Measurements from ENCODE around the gene MSI1. TPM values are rescaled to one million over a fixed set of nuclear protein-coding genes. Genes with fewer than 3 reads are reported as not detected.

The MSI1 gene
- total and polyA plus RNA-seq, 10 of the 15 experiments (the other 5 are each of a cell fraction or from before 2014, with no cell fraction given), result 0.04 TPM; not detected in 9

DNA sequence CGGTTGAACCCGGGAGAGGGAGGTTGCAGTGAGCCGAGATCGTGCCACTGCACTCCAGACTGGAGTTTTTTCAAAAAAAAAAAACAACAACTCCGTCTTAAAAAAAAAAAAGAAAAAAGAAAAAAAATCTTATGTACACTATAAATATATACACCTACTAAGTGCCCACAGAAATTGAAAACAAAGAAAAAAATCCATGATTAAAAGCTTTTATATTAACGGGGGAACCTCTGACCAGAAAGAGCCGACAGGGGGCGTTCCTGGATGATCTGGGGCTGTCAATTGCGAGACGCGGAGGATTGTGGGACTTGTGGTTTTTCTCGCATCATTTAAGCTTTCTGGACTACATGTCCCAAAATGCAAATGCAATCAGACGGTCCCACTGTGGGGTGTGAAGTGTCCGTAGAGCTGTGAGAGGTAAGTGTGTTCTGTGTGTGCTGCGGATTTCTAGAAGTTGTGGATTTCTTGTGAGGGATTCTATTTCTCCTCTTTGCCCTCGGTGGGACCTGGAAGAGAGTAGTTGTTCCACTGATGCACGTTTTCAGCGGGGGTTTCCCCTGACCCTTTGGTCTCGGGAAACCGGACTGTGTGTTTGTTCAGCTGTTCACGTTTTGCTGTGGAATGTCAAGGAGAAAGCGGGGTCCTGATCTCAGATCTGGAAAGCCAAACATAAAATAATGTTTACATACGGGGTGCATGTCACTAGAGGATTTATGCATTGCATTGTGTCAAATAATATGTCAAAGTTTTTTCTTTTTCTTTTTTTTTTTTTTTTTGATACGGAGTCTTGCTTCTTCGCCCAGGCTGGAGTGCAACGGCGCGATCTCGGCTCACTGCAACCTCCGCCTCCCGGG, 66.8 kb downstream of the MSI1 start, which contains the start of gene SIRT4:
Gene SIRT4, plus strand, starts transcription at position 360 of the 854 bp plus-strand sequence. CDS start 1,241 bp downstream, outside the sequence.
- Histone ChIP-seq H3K27me3 (replicated peaks in 1 of 2; ENCODE audit: control insufficient read depth in 2 of 2, insufficient read depth in 2 of 2, low read length in 1 of 2) (no peaks in the 10 kb centered on the region), H3K9me3 (replicated peaks; ENCODE audit: control insufficient read depth, insufficient read depth, low read length) (no peaks in the 10 kb centered on the region), H3K27ac (ENCODE audit: control insufficient read depth, insufficient read depth) (peak within 1 kb of the TSS; percentile 20; the same call in 1 of the 2 replicates), H2AFZ (ENCODE audit: control insufficient read depth, low read depth, low read length) (peak within 1 kb of the TSS; percentile 100), H3K4me3 (peak within 1 kb of the TSS; percentile 85), H3K79me2 (ENCODE audit: control insufficient read depth, insufficient read depth, low read length) (no peaks in the 10 kb centered on the region), H4K20me1 (ENCODE audit: control insufficient read depth, insufficient read depth) (no peaks in the 10 kb centered on the region), H3K36me3 (ENCODE audit: control insufficient read depth in 2 of 2, insufficient read depth in 2 of 2, low read length in 1 of 2) (no peaks in the 10 kb centered on the region), H3K9ac (ENCODE audit: control insufficient read depth, insufficient read depth, low read length) (peak within 1 kb of the TSS; percentile 65), H3K4me1 (ENCODE audit: control insufficient read depth, insufficient read depth, low read length) (no peaks in the 10 kb centered on the region), H3K4me2 (ENCODE audit: control insufficient read depth, insufficient read depth) (peak within 1 kb of the TSS; percentile 98)
- POLR2A ChIA-PET, result interaction anchor here (0.7 to 2.0 kb wide), 9 partner anchors 9 to 167 kb away, joined by 3 to 14 read pairs (median 5); partner anchors contain the start of genes RNU4-1, RNU4-2, RPLP0 and SRSF9
- in situ Hi-C loops (cut with MboI), result no loop called here
- WGBS (ENCODE audit: insufficient coverage, insufficient replicate concordance, low lambda C conversion rate, missing lambda C conversion rate), result 14% methylated on average over 30 of the region's 31 CpGs
- FAIRE-seq (peak; percentile 100), ATAC-seq (peak; percentile 100), DNase-seq (ENCODE audit: low read depth, low spot score) (peak; percentile 88)
- intact Hi-C loops (cut with micrococcal nuclease; ENCODE audit: unreplicated experiment), result no loop called here
- RAD21 ChIA-PET (ENCODE audit: unreplicated experiment), result interaction anchor here (0.5 to 2.4 kb wide), 7 partner anchors 9 to 1929 kb away, joined by 3 to 11 read pairs (median 4); partner anchors contain the start of genes DYNLL1, RNU4-1, RNU4-2 and TAOK3
- SMC1A ChIA-PET (ENCODE audit: uncharacterized antibody, unreplicated experiment), result interaction anchor here (1.1 to 2.8 kb wide), 4 partner anchors 9 to 74 kb away, joined by 4 to 10 read pairs (median 7); partner anchors contain the start of gene RNU4-1
- CTCF ChIA-PET, result interaction anchor here (0.6 to 4.9 kb wide), 33 partner anchors 9 to 279 kb away, joined by 3 to 80 read pairs (median 4); partner anchors contain the start of genes COQ5, POP5, RNU4-1 and RNU4-2
- no TSS peak for BruUV-seq (replicated peaks)
- peak; percentile 33; the same call in 1 of the 2 replicates for TF ChIP-seq RAD21 (IDR thresholded peaks at IDR 0.05; ENCODE audit: insufficient read depth, low read depth, low read length)
- no peak for TF ChIP-seq MTA3 (IDR thresholded peaks at IDR 0.05; ENCODE audit: borderline replicate concordance, low read length)
- TF ChIP-seq RELA (IDR thresholded peaks at IDR 0.05; ENCODE audit: borderline replicate concordance, partially characterized antibody), result peak; percentile 72
- TF ChIP-seq, protein P1, sequence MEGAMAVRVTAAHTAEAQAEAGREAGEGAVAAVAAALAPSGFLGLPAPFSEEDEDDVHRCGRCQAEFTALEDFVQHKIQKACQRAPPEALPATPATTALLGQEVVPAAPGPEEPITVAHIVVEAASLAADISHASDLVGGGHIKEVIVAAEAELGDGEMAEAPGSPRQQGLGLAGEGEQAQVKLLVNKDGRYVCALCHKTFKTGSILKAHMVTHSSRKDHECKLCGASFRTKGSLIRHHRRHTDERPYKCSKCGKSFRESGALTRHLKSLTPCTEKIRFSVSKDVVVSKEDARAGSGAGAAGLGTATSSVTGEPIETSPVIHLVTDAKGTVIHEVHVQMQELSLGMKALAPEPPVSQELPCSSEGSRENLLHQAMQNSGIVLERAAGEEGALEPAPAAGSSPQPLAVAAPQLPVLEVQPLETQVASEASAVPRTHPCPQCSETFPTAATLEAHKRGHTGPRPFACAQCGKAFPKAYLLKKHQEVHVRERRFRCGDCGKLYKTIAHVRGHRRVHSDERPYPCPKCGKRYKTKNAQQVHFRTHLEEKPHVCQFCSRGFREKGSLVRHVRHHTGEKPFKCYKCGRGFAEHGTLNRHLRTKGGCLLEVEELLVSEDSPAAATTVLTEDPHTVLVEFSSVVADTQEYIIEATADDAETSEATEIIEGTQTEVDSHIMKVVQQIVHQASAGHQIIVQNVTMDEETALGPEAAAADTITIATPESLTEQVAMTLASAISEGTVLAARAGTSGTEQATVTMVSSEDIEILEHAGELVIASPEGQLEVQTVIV (IDR thresholded peaks at IDR 0.05; ENCODE audit: borderline replicate concordance, partially characterized antibody), result peak; percentile 34
- no peak for TF ChIP-seq NFYB (IDR thresholded peaks at IDR 0.05; ENCODE audit: insufficient read depth, low read depth, low read length)
- peak; percentile 84 for TF ChIP-seq SREBF1 (IDR thresholded peaks at IDR 0.05; ENCODE audit: low read length)
- TF ChIP-seq MYB (IDR thresholded peaks at IDR 0.05; ENCODE audit: borderline replicate concordance, low read depth, low read length), result 0 out of 2 replicates have a peak, but pooled peaks have one; percentile 20
- TF ChIP-seq, protein P2, sequence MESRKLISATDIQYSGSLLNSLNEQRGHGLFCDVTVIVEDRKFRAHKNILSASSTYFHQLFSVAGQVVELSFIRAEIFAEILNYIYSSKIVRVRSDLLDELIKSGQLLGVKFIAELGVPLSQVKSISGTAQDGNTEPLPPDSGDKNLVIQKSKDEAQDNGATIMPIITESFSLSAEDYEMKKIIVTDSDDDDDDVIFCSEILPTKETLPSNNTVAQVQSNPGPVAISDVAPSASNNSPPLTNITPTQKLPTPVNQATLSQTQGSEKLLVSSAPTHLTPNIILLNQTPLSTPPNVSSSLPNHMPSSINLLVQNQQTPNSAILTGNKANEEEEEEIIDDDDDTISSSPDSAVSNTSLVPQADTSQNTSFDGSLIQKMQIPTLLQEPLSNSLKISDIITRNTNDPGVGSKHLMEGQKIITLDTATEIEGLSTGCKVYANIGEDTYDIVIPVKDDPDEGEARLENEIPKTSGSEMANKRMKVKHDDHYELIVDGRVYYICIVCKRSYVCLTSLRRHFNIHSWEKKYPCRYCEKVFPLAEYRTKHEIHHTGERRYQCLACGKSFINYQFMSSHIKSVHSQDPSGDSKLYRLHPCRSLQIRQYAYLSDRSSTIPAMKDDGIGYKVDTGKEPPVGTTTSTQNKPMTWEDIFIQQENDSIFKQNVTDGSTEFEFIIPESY (IDR thresholded peaks at IDR 0.05), result no peak
- TF ChIP-seq SIN3A (IDR thresholded peaks at IDR 0.05; ENCODE audit: low read depth, low read length), result peak; percentile 42; the same call in 1 of the 2 replicates
- TF ChIP-seq BACH1 (IDR thresholded peaks at IDR 0.05; ENCODE audit: borderline replicate concordance), result 0 out of 2 replicates have a peak, but pooled peaks have one; percentile 26
- peak; percentile 90 for TF ChIP-seq SIX5 (IDR thresholded peaks at IDR 0.05; ENCODE audit: low read depth, low read length, severe bottlenecking)
- TF ChIP-seq, protein P3, sequence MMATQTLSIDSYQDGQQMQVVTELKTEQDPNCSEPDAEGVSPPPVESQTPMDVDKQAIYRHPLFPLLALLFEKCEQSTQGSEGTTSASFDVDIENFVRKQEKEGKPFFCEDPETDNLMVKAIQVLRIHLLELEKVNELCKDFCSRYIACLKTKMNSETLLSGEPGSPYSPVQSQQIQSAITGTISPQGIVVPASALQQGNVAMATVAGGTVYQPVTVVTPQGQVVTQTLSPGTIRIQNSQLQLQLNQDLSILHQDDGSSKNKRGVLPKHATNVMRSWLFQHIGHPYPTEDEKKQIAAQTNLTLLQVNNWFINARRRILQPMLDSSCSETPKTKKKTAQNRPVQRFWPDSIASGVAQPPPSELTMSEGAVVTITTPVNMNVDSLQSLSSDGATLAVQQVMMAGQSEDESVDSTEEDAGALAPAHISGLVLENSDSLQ (IDR thresholded peaks at IDR 0.05), result peak; percentile 96
- peak; percentile 12 for TF ChIP-seq MEF2B (IDR thresholded peaks at IDR 0.05; ENCODE audit: partially characterized antibody, poor library complexity, severe bottlenecking)

Measured in GM12878 (cell line).